NCI-H748 treated with DMSO at 0.1 percent for 48 hours (cell line): Measurements from ENCODE around the gene COMMD6.
"Not testable (repeated sequence)": the region's sequence is repeated elsewhere in the genome, so short reads cannot be mapped to it uniquely, and the experiment has no call there.

Experiments
- DNase-seq: peaks from one replicate; lab custom pipeline; 2025; lab: John Stamatoyannopoulos, UW

Gene COMMD6

GRCh38 chr13:75537401-75538365 is at the start of gene COMMD6:
Gene COMMD6, minus strand, starts transcription at chr13:75537841. Its CDS starts 36 bp downstream, at chr13:75537805.
- peak; percentile 94 for DNase-seq

GRCh38 chr13:75585153-75585552 is 47.5 kb upstream of the COMMD6 start:
- no peak for DNase-seq

DNA sequence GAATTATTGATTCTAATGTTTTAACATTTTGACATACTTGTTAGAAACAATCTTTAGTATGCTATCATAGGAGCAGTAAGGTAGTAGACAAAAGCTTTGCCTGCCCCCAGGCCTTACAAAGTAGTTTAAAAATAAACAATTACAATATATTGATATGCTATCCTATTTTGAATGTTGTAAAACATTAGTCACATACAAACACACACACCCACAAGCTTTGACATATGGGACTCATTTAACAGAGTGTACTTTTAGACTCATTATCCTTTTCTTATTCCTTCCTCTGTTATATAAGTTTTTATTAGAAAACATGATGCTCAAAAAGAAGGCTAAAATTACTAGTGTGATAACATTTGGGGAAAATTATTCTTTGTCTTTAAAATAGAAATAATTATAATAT is 45.5 kb upstream of the COMMD6 start:
- DNase-seq = no peak

GRCh38 chr13:75581874-75582640 is 44.4 kb upstream of the COMMD6 start:
- no peak for DNase-seq

- DNase-seq = no peak
Observed at GRCh38 chr13:75579529-75579928, 41.9 kb upstream of the COMMD6 start.

DNA sequence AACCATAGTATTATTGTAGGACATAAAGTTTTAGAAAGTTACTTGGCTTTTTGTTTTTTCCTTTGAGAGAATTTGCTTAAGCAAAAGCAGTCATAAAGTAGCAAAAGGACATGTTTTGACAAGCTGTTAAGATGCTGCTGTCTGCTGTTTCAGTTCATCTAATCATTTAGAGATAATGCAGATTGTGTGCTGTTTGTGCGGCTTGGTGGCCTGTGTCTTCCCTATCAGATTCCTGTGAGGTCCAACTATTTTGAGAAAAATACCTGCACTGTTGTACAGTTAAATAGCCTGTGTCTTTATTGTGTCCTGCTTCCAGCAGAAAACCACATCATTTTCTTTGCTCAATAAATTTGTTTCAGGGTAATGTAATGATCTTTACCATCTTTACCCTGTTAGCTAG is 31.9 kb upstream of the COMMD6 start:
- DNase-seq = no peak

GRCh38 chr13:75566658-75567057 is 29.0 kb upstream of the COMMD6 start:
- no peak for DNase-seq

DNA sequence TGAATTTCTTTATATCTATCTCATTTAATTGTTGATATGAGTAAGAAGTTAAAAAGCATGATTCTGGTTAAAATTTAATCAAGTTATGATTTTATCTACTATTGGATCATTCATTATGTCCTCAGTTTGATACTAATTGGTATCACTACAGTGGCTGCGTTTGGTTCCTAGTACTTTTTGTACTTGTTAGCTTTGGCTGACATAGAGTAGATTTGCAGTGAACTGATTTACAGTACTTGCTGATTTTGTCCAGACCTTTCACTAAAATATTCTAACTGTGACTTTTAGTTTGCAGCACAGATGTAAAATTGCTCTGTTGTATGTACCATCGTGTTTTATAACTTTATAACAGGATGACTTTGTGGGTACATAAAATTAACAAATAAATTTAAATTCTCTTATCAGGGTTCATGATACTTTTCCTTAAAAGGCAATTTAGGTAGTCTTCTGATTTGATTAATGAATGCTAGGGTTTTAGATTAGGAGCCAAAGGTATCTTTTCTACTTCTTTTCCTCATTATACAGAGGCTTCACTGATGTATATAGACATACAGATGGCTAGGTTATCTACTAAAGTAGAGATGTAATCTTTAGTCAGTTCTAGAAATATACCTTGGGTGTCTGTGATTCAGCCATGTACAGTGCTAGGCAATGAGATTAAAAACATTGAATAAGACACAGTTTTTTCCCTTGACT is 20.7 kb upstream of the COMMD6 start:
- DNase-seq = no peak

DNA sequence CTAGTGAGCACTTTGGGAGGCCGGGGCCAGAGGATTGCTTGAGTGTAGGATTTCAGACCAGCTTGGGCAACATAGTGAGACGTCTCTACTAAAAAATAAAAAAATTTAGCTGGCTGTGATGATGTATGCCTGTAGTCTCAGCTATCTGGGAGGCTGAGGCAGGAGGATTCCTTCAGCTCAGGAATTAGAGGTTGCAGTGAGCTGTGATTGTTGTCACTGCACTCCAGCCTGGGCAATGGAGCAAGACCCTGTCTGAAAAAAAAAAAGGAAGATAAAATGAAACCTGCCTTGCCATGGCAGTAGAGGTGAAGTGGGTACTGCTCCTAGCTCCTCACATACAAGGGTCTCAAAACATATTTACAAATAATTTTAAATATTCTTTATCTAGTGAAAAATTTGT is 19.3 kb upstream of the COMMD6 start:
- DNase-seq = no peak

GRCh38 chr13:75555836-75556235 is 18.2 kb upstream of the COMMD6 start:
- DNase-seq = no peak

DNA sequence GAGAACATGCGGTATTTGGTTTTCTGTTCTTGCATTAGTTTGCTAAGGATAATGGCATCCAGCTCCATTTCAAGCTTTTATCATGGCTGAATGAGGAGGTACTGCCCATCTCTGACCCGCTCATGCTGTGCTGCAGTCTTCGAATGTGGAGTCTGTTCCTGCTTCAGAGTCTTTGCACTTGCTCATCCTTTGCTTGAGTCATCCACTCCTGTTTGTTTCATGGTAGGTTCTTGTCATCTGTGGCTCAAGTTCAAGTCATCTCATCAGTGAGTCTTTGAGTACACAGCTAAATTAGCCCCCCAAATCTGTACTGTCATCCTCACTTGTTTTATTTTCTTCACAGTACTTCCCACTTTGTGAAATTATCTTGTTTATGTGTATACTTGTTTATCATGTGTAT is 17.3 kb upstream of the COMMD6 start:
- no peak for DNase-seq

DNA sequence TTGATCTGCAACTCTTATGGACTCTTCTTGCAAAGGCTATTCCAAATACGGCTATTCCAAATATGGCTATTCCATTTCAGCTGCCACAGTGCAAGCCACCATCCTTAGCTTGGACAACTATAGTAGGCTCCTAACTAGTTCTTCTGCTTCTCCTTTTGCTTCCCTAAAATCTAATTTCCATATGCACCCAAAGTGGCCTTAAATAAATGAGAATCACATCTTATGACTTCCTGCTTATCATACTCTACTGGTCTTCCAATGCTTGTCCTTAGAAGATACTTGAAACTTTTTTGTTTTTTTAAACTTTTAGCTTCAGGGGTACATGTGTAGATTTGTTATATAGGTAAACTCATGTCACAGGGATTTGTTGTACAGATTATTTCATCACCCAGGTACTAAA is 16.8 kb upstream of the COMMD6 start:
- DNase-seq = no peak

GRCh38 chr13:75550159-75550567 is 12.5 kb upstream of the COMMD6 start:
- peak; percentile 39 for DNase-seq

DNA sequence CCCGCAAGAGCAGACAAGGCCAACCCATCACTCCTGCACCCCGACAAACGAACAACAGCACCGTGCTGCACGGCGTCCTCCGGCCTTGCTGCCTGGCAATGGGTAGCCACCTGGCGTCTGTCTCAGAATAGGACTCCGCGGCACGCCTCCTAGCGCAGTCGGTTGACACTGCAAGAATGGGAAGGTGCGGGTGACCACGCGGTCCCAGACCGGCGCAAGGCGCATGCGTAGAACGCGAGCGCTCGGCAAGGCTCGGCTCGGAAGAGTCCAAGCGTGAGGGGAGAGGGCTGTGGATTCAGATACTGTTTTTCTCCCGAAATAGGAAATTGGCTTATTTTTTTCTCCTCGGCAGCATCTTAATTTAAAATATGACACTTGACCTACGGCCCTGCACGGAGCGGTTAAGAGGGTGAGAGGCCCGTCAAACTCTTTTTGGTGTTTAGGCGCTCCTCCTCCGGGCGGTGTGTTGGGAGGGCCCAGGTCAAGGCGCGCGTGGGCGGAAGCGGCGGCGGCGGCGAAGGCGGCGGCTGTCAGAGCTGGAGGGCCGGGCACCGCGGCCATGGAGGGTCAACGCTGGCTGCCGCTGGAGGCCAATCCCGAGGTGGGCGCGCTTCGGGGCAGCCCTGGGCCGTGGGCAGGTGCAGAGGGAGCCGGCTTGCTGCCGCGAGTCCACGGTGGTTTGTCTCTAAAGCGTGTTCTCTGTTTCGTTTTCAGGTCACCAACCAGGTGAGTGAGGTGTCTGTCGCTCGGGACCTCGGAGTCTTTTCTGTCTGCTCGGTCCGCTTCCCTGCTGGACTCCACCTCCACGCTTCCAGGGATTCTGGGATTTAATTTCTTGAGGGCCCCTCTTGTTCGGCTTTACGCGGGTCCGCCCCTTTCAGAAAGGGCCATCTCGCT is 11.9 kb upstream of the COMMD6 start, which contains the start of gene UCHL3:
Gene UCHL3 (plus strand): TSS at position 530 of the 897 bp plus-strand sequence. CDS start 30 bp downstream, at position 560.
- DNase-seq = peak; percentile 89

DNA sequence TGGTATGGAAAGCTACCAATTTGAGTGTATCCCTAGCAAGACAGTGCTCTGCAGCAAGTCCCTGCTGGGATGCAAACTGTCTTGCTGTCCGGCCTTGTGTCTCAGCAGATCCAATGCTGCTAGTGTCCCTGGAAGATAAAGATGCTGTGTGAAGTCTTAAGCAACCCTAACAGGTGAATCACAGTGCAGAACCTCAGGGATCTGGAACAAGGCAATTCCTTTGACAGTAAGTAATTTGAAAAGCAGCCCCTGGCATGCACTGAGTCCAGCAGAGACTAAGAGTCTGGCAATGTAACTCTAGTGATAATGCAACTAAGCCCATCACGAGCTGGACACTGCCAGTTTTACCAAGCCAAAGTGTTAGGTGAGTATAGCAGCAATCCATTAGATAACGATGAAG is 10.3 kb upstream of the COMMD6 start:
- no peak for DNase-seq

DNA sequence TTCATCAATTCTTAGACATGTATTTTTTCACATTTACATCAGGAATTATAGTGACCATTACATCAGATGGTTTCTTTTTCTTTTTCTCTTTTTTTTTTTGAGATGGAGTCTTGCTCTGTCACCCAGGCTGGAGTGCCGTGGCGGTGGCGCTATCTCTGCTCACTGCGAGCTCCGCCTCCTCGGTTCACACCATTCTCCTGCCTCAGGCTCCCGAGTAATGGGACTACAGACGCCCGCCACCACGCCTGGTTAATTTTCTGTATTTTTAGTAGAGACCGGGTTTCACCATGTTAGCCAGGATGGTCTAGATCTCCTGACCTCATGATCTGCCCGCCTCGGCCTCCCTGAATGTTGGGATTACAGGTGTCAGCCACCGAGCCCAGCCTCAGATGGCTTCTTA is 7.7 kb upstream of the COMMD6 start:
- DNase-seq = not testable (repeated sequence)

- no peak for DNase-seq
Observed at GRCh38 chr13:75544681-75545330, 7.2 kb upstream of the COMMD6 start.

DNA sequence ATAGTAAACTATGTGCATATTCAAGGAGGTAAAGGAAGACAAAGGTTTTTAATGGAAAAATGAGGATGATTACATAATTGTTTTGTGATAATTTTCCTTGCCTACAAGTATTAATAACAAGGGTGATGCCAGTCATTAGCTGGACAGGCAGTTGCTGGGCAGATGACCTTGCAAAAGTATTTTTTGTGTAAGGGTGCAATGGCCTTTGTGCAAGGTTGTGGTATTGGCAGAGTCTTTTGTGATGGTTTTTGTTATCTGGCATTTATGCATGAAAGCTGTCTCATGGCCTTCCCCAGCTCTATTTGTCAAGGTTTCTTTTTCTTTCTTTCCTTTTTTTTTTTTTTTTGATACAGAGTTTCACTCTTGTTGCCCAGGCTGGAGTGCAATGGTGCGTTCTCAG is 4.3 kb upstream of the COMMD6 start:
- DNase-seq = no peak

GRCh38 chr13:75541287-75541686 is 3.6 kb upstream of the COMMD6 start:
- DNase-seq = no peak

- no peak for DNase-seq
Observed at GRCh38 chr13:75533861-75534260, 3.8 kb downstream of the COMMD6 start.

- DNase-seq = no peak
Observed at GRCh38 chr13:75530549-75530961, 7.1 kb downstream of the COMMD6 start.
